ENCODE measurements around the gene TRAPPC3L.

The TRAPPC3L gene

DNA sequence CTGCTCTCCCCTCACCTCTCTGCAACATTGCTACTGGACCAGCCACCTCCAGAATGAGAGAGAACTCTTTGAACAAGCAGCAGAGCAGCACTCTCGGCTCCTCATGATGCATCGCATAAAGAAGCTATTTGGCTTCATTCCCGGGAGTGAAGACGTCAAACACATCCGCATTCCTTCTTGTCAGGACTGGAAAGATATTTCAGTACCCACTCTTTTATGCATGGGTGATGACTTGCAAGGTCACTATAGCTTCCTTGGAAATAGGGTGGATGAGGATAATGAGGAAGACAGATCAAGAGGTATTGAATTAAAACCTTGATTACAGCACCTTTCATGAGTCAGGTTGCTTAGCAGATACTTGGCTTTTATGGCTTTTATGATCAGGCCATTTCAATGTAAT, 12.4 kb upstream of the TRAPPC3L start:
- DNase-seq (ENCODE audit: low spot score) = peak; percentile 64

GRCh38 chr6:116556814-116557415, 11.4 kb upstream of the TRAPPC3L start:
- no peak for DNase-seq (ENCODE audit: low spot score)

DNA sequence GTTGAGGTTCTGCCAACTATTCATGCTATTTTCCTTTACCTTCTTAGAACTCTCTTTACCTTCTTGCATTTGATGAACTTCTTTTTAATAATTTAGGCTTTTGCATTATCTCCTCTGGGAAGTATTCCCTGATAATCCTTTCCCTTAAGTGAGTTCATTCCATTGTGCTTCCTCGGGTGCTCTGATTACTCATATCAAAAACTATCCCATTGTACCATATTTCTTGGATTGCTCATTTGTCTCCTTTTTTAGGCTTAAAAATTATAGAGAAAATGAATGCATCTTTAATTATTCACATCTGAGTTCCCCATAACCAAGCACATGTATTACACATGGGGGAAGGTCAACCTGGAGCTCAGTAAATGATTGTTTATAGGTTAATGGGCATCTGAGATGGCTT, 10.6 kb upstream of the TRAPPC3L start:
- no peak for DNase-seq (ENCODE audit: low spot score)

DNA sequence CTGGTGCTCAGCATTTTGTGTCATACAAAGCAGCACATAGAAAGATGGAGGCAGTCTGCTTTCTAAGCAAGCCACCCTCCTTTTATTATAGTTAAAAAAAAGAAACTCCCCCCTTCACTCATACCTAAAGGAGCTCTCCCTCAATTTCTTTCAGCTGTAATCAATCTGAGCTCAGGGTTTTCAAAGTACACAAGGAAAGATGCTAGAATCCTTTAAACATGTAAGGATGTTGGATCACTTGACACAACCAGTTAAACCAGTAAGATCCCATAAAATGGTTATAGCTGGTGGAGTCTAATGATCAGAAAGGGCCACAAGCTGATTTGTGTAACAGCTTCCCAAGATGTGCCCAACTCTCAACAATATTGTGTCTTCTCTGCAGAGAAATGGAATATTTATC, 8.0 kb upstream of the TRAPPC3L start, which contains the start of gene CALHM4:
Gene CALHM4 (plus strand): TSS at position 301 of the 400 bp plus-strand sequence. CDS start 43 bp downstream, at position 344.
- no peak for DNase-seq (ENCODE audit: low spot score)

DNA sequence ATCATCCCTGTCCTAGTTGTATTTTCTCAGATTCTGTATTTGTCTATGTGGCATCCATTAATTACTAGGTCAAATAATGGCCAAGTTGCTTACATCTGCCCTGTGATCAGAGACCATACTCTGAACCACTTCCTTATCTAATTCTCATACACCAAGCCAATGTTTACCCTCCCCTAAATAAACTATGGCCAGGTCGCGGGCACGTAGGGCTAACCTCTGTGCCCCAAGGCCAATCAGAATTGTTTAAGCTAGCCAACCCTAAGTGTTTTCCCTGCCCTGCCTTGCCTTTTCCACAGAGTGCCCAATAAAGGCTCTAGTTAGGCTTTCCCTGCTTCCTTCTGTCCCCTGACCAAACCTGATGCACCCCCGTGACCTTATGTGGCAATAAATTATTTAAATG, 5.3 kb upstream of the TRAPPC3L start:
- no peak for DNase-seq (ENCODE audit: low spot score)

- no peak for DNase-seq (ENCODE audit: low spot score)
These were observed 1.9 kb upstream of the TRAPPC3L start for GRCh38 chr6:116547358-116547757.

- no peak for DNase-seq (ENCODE audit: low spot score)
These were observed 2.3 kb downstream of the TRAPPC3L start for GRCh38 chr6:116543149-116543548.

DNA sequence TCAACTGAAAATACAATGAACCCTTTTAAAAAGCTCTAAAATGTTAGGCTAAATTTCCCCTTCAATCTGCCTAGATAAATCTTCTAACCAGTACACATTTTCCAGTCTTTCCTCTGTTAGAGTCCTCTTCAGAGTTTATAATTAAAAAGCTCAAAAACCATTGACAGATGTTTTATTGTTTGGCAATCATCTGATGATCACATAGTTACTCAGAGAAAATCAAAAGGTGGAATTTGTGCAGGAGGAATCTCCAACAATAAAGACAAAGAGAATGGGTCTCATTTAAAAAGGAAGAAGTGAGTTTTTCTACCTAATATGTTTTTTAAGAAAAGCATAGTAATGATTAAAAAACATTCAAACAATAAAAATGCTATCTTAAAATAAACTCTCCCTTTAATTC, 3.1 kb downstream of the TRAPPC3L start:
- DNase-seq (ENCODE audit: low spot score) = no peak

GRCh38 chr6:116536216-116536621, 9.3 kb downstream of the TRAPPC3L start:
- DNase-seq (ENCODE audit: low spot score) = peak; percentile 35

GRCh38 chr6:116535109-116535508, 10.4 kb downstream of the TRAPPC3L start:
- no peak for DNase-seq (ENCODE audit: low spot score)

- no peak for DNase-seq (ENCODE audit: low spot score)
These were observed 12.1 kb downstream of the TRAPPC3L start for GRCh38 chr6:116533233-116533957.

DNA sequence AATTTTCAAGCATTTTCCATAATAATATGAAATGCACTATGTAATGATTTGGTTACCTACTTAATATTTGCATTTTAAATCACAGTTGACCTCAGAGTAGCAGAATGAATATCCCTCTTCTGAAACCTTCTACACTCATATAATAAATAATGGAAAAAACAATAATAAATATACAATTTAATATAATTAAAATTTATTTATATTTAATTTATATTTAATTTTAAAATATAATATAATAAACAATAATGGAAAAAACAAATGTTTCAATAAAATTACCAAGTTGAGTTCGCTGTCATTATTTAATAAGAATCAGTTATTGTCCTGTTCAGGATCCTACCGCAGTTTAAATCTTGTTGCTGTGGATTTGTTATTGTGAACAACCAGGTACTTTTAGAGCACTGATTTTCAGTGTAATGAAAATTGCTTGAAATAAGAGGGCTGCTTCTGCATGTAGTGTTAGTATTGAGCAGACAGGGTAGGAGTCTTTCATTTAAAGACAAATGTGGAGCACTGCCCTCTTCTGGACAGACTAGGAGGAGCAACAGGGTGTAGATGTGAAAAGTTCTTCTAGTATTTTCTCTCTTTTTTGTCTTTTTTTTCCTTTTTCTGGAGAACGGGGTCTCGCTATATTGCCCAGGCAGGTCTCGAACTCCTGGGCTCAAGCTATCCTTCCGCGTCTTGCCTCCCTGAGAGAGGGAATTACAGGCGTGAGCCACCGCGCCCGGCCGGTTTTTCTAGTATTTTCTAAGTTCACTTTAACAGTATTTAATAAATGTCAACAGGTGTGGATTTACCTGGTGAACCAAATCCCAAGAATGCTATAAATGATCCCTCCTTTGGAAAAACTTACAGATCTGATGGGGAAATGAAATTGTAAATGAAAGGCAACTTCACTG, 13.6 kb downstream of the TRAPPC3L start:
- peak; percentile 48 for DNase-seq (ENCODE audit: low spot score)

DNA sequence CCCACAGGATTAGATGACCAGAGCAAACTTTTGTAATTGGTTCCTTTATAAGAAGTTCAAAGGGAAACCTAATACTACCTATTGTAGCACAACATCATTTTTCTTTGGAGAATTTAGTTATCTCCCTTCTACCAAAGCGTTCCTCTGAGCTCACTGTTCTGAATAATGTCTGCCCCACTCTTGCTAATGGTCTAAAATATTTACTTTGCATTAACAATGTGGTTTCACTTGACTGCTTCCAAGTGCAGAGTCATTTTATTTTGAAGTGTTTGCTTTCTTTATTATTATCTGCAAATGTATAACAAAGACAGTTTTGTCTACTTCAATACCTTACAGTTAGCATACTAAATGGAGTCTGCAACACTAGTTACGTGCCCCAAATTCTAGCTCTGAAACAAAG, 15.0 kb downstream of the TRAPPC3L start:
- no peak for DNase-seq (ENCODE audit: low spot score)

- DNase-seq (ENCODE audit: low spot score) = no peak
These were observed 15.8 kb downstream of the TRAPPC3L start for GRCh38 chr6:116529466-116530290.

GRCh38 chr6:116528780-116529179, 16.7 kb downstream of the TRAPPC3L start:
- DNase-seq (ENCODE audit: low spot score) = no peak

- no peak for DNase-seq (ENCODE audit: low spot score)
These were observed 17.4 kb downstream of the TRAPPC3L start for GRCh38 chr6:116528133-116528532.

GRCh38 chr6:116524236-116524635, 21.2 kb downstream of the TRAPPC3L start:
- no peak for DNase-seq (ENCODE audit: low spot score)

- DNase-seq (ENCODE audit: low spot score) = no peak
These were observed 22.6 kb downstream of the TRAPPC3L start for GRCh38 chr6:116522896-116523295.

- DNase-seq (ENCODE audit: low spot score) = no peak
These were observed 26.7 kb downstream of the TRAPPC3L start for GRCh38 chr6:116518621-116519368.

GRCh38 chr6:116515141-116515540, 30.3 kb downstream of the TRAPPC3L start:
- DNase-seq (ENCODE audit: low spot score) = no peak

DNA sequence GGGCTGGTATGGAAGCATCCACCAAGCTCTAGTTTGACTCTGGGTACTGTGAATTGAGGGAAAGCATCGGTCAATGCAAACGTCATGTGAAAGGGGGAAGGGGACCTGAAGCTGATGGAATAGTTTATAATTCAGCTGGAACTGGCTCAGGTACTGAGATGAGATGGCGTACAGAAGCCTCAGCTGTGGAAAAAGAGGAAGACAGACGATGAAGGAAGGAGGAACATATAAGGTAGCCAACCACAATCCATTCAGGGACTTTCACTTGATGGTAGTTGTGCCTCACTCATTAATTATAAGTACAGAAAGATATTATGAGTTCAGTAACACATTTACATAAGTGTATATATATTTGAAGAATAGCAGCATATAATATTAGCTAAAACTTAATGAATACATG, 31.4 kb downstream of the TRAPPC3L start:
- no peak for DNase-seq (ENCODE audit: low spot score)
